Placental epithelial cell (primary cell): Measurements from ENCODE around the gene PHC2. TPM values are rescaled to one million over a fixed set of nuclear protein-coding genes. Genes with fewer than 3 reads are reported as not detected.

Experiments used
- small RNA-seq: library from RNA; depleted of rRNA; stranded (forward); fragments of <200 nt; gene quantifications from one replicate; pipeline ENCODE3, GENCODE V24; 2012
- total RNA-seq: library from RNA; depleted of rRNA; stranded (reverse); fragments of >200 nt; gene quantifications from 2 replicates; pipeline ENCODE4 v1.2.3, GENCODE V29; 2012

PHC2 gene
- total RNA-seq, result 40.0 and 50.3 TPM in 2 replicates

GRCh38 chr1:33430692-33431593, at the start of gene PHC2:
TSS of gene PHC2 (minus strand) at chr1:33431095. CDS start at chr1:33375539, 55,556 bp downstream.

GRCh38 chr1:33472269-33472980, 41.5 kb upstream of the PHC2 start, which contains the start of gene ZSCAN20:
TSS of gene ZSCAN20 (plus strand) at chr1:33472645. CDS start at chr1:33479289, 6,644 bp downstream.

GRCh38 chr1:33320619-33321165, 110.2 kb downstream of the PHC2 start, which contains the start of gene A3GALT2:
TSS of gene A3GALT2 (minus strand) at chr1:33321098. CDS start at chr1:33321098, 0 bp downstream.

Small RNAs within 50 kb of the gene (small RNA-seq; reads per million reads assigned to genes)
- gene RN7SKP16, result not detected

Other genes with a start within 250 kb of the PHC2 start
- 2.0 and 2.8 TPM in 2 replicates for gene TRIM62, start 249.1 kb downstream of the PHC2 start, total RNA-seq
- gene ZNF362, start 174.6 kb downstream of the PHC2 start, total RNA-seq, result 26.5 and 31.0 TPM in 2 replicates
- gene A3GALT2, start 110.0 kb downstream of the PHC2 start, total RNA-seq, result not detected in 2 replicates
- gene ZSCAN20, start 41.5 kb upstream of the PHC2 start, total RNA-seq, result 11.4 and 11.9 TPM in 2 replicates